ENCODE data around the gene IL31.
A peak's percentile ranks its signal among the peaks of the same experiment; 100 is the strongest.
"Not testable (repeated sequence)": the region's sequence is repeated elsewhere in the genome, so short reads cannot be mapped to it uniquely, and the experiment has no call there.

IL31 gene

DNA sequence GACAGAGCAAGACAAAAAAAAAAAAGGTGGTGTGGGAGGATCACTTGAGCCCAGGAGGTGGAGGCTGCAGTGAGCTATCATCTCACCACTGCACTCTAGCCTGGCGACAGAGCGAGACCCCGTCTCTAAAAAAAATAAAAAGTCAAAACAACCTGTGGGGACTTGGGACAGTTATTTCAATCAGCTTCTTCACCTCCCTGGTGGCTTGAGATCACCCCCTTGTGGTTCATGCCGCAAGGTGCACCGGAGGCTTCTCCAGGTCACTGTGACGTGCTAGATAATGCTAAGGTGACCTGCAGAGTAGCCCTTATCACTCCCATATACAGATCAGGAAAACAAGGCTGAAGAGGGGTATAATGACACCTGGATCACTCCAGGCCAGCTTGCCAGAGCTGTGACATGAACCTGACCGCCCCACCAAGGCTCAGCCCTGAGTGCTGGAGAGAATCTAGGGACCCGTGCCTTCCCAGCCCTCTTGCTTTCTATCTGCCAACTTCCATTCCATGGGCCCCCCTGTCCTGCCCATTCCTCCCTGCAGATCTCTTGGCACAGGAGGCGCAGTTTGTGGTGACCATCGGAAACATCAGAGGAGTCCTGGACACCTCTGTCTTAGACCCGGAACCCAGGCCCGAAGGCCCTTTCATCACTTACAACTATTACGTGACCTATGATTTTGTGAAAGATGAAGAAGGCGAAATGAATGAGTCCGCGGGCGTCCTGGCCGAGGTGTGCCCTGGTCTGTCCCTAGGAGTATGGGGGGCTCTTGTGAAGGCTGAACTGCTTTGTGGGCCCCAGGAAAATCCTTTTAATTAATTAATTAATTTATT, 17.0 kb upstream of the IL31 start:
- peak; percentile 63 for DNase-seq (ENCODE audit: low read depth)

DNA sequence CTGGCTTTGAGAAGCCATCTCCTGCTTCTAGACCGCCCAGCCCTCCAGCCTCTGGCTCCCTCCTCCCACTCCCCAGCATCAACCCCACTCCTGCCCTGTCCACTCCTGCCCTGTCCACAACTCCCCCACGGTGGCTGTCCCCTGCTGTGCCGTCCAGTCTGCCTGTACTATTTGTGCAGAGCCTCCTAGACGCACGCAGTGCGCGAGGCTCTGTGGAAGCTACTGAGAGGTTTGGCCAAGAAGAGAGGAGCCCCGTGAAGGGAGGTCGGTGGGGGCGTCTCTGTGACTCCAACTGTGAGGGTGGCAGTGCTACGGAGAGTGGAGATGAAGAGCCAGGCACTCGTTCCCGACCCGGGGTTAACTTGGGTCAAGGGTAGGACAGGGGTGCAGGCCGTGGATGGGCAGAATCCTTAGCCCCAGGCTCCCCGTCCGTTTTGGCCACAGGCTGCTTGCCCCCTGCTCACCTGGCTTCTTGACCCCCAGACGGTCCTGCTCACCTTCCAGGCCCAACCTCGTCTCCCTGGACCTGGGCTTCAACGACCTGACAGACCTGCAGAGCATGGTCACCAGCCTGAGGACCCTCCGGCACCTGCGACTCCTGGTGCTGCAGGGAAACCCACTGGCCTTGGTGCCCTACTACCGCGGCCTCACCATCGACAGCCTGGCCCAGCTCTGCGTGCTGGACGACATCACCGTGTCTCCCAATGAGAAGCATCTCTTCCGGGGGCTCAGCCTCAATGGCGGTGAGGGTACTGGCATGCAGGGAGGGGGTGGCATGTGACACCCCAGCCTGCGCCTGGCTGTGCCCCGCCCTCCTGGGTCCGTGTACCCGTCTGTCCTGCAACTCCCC, 15.8 kb upstream of the IL31 start:
- DNase-seq (ENCODE audit: low read depth): no peak

DNA sequence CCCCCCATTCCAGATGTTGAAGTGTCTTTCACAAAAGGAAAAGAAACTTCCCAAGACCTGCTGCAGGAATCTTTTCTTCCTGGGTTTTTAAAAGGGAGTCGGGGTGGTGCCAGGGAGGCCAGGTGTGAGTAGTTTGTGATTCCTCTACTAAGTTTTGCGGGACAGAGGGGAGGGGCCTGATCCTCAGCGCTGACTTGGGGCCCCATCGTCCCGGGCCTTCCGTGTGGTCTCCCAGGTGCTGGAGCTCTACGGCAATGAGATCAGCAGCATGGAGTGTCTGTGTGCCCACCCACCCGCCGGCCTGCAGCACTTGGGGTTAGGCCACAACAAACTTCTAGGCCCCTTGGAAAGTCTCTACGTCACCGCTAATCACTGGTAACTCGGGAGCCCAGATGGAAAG, 13.4 kb upstream of the IL31 start:
- no peak for DNase-seq (ENCODE audit: low read depth)

DNA sequence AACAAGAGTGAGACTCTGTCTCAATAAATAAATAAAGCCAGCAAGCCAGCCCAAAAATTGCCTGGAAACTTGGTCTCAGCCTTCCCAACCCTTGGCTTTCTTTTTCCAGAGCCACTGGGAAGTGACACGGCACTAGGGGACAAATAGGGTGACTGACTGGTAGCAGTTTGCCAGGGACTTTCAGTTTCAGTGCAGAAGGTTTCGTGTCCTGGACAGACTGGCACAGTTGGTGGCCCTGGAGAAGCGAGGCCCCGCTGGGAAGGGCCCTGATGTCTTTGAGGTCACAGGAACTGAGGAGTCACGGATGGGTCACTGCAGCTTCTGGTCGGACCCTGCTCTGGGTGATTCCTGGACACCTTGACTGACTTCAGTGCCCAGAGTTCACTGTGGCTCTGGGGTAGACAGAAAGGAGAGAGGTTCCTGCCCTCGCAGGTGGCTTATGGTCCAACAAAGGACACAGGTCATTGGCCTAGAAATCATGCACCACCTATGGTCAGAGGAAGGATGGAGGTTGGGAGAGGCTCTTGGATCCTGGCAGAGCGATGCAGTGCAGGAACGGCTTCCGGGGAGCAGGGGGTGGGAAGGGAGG, 11.6 kb upstream of the IL31 start:
- no peak for DNase-seq (ENCODE audit: low read depth)

DNA sequence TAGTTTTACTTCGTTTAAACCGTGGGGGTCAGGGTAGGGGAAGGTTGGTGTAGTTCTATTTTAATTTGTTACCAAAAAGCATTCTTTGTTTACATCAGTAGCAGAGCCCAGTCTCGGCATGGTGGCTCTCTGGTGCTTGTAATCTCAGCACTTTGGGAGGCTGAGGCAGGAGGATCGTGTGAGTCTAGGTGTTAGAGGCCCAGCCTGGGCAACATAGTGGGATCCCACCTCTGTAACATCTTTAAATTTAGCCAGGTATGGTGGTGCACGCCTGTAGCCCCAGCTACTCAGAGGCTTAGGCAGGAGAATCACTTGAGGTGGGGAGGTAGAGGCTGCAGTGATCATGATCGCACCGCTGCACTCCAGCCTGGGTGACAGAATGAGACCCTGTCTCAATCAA, 11.1 kb upstream of the IL31 start:
- DNase-seq (ENCODE audit: low read depth): no peak

DNA sequence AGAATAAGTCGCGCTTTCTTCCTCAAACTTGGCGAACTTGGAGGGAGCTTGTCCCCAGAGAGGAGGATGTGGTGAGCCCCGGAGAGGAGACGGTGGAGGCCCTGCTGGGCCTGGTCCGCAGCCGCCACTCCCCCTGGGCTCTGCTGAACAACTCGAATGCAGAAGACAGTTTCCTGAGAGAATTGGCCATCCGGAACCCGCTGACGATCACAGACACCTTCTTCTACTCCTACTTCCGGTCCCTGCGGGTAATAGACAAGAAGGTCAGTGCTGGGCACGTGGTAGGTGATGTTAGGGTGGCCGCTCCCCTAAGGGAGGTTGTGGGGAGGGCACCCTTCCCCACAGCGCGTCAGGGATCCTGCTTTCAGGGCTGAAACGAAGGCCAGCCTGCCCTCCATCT, 10.5 kb upstream of the IL31 start:
- DNase-seq (ENCODE audit: low read depth): no peak

DNA sequence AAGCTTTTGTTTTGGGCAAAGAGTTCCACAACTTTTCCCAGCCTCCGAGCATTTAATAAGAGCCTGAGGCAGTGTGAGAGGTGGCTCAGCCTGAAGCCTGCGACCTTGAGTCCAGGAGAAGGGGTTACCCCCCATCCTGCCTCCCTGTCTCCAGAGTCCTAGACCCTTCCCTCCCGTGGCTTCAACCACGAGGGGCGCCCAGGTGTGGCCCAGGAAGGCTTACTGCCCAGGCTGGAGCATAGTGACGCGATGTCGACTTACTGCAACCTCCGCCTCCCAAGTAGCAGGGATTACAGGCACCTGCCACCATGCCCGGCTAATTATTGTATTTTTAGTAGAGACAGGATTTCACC, 9.5 kb upstream of the IL31 start:
- DNase-seq (ENCODE audit: low read depth): no peak

DNA sequence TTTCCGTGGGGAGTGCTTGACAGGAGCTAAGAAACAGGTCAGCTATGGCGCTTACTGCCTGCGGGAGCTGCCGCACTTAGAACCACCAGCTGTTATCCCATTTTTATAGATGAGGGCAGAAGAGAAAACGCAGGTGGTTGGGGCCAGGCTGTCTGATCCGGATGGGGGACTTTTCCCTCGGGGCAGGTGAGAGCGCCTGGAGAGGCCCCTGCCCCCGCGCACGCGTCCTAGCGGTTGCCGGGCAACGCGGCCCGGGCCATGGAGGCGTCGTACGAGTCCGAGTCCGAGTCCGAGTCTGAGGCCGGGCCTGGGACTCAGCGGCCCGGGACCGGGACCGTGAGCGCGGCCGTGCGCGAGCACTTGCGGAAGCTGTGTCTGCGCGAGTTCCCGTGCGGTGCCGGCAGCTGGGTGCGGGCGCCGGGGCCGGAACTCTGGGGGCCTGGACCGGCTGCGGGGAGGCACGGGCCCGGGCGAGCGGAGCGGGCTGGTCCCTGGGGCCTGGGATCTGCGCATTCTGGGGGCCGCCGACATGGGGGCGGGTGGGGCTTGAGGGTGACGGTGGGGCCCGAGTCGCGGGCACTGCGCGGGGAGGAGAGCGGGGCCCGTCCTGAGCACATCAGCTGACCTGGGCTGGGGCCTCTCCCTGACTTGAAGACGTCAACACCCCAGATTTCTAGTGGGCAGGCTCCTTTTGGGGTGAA, 9.0 kb upstream of the IL31 start, which contains the start of gene LRRC43:
LRRC43 (plus strand) TSS at position 237 of the 701 bp plus-strand sequence; CDS start at position 259, 22 bp downstream.
- DNase-seq (ENCODE audit: low read depth): no peak

DNA sequence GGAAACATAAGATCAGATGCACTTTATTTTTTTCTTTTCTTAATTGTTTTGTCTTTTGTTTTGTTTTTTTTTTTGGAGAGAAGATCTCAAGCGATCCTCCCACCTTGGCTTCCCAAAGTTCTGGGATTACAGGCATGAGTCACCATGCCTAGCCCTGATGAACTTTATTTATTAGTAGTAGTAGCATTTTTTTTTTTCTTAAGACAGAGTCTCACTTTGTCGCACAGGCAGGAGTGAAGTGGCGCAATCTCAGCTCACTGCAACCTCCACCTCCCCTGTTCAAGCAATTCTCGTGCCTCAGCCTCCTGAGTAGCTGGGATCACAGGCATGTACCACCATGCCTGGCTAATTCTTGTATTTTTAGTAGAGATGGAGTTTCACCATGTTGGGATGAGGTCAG, 2.5 kb upstream of the IL31 start:
- DNase-seq (ENCODE audit: low read depth): not testable (repeated sequence)

DNA sequence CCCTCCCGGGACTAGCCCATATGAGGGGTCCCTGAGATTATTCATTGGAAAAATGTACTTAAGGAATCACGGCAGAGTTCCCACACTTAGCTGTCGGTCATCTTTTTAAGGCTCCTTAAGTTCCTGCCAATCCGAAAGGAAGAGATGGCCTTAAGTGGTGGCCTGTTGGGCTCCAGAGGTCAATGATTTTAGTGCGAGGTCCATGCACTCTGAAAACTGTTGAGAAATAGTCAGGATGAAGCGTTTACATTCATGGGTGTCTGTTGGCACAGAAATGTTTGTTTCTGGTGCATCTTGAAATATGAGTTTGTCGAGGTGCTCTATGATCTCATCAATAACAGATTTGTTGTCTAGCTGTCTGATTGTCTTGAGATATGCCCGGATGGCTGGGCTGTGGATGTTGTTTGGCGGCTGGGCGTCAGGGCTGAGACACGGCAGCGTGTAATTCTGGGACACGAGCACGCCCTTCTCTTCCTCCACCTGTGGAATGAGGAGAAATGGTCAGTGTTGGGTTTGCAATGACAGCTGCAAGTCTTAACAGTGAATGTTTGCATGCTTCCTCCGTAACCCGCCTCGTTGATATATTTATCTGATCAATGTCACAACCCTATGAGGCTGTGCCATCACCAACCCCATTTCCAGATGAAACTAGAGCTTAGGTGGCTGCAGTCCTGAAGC, 1.6 kb downstream of the IL31 start:
- DNase-seq (ENCODE audit: low read depth): no peak

DNA sequence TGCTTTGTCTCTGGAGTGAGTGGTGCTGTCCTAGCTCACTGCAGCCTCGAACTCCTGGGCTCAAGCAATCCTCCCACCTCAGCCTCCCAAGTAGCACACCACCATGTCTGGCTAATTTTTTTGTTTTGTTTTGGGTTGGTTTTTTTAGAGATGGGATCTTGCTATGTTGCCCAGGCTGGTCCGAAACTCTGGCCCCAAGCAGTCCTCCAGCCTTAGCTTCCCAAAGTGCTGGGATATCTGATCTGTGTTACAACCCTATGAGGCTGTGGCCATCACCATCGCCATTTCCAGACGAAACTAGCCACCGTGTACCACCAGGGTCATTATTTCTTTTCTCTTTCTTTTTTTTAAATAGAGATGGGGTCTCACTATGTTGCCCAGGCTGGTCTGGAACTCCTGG, 2.6 kb downstream of the IL31 start:
- DNase-seq (ENCODE audit: low read depth): no peak

DNA sequence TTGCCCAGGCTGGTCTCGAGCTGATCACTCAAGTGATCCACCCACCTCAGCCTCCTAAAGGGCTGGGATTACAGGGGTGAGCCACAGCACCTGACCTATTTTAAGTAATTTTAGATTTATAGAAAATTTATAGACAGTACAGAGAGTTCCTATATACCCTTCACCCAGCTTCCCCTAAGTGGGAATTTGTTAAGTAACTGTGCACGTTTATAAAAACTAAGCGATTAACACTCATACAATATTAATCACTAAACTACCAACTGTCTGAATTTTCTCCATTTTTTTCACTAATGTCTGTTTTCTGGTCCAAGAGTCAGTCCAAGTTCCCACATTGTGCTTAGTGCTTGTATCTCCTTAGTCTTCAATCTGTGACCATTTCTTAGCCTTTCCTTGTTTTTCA, 5.5 kb downstream of the IL31 start:
- DNase-seq (ENCODE audit: low read depth): no peak

DNA sequence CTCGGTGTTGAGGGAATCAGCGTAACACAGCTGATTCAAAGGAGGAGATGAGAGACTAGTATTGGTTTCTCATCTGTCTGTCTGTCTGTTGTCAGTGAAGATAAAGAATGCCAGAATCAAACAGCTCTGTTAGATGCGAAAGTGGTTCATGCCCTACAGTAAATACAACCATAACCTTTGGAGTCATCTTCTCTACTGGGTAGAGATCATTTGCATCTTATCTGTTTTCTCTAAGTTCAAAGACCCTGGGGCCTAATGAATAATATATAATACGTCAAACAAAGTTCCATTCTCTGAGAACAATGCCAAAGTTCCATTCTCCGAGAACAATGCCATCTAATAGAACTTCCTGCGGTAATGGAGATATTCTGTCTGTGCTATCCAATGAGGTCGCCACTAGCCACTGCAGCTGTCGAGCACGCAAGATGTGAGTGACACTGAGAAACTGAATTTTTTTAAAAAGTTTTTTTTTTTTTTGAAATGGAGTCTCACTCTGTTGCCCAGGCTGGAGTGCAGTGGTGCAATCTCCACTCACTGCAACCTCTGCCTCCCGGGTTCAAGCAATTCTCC, 6.6 kb downstream of the IL31 start:
- no peak for DNase-seq (ENCODE audit: low read depth)

DNA sequence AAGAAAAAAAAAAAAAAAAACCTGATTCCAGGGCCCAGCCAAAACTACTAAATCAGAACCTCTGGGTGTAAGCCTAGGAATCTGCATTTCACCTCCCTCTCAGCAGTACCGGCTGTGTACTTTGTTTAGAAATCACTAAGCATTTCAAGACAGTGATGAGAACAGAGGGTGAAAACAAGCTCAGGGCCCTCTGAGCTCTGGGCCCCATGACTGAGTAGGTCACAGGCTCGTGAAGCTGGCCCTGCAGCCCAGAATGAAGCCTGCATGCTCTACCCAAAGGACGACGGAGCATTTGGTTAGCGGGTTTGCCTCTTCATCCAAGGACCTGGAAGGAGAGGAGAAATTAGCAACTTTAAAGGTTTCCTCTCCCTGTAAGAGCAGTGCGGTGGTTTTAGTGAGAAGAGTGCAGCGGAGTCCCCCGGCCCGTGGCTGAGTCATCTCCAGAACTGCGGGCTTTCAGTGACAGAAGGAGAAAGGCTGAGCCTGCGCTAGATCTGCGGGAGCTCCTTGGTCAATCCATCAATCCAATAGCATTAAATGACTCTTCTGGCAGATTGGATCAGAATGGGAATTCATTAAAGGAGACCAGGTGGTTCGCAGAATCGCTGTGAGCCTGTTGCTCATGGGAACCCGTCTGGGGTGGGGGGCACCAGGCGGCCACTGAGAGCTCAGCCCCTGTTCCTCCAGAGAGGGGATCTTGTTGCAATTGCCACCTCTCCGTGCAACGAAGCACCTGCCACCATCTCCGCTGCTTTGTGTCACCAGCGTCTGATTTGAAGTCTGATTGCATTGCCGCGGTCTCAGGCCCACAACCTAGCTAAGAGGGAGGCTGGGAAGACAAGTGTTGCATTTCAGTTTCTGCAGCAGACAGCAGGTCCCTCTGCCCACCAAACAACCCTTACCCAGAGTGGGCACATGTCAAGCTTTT, 7.3 kb downstream of the IL31 start:
- peak; percentile 58 for DNase-seq (ENCODE audit: low read depth)

DNA sequence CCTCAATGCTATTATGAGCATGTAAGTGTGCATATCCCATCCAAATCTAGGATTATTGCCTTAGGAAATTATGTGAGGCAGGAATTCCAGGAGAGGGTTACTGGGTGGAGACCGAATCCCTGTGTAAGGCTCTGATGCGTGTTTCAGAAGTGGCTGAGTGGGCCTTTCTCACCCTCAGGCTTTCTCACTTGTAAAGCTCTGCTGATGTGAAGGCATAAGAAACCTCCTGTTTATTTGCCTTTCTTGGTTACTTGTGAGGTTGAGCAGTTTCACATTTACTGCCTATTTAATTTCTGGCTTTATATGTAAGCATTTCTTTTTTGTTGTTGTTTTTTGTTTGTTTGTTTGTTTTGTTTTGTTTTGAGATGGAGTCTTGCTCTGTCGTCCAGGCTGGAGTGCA, 11.0 kb downstream of the IL31 start:
- DNase-seq (ENCODE audit: low read depth): no peak

DNA sequence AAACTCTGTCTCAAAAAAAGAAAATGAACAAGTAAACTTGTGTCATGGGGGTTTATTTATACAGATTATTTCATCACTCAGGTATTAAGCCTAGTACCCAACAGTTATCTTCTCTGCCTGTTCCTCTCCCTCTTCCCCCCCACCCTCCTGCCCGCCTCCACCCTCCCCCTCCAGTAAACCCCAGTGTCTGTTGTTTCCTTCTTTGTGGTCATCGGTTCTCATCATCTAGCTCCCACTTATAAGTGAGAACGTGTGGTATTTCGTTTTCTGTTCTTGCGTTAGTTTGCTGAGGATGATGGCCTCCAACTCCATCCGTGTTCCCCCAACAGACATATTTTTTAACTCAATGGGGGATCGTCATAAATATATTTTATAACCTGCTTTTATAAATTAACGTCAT, 12.3 kb downstream of the IL31 start:
- DNase-seq (ENCODE audit: low read depth): no peak

DNA sequence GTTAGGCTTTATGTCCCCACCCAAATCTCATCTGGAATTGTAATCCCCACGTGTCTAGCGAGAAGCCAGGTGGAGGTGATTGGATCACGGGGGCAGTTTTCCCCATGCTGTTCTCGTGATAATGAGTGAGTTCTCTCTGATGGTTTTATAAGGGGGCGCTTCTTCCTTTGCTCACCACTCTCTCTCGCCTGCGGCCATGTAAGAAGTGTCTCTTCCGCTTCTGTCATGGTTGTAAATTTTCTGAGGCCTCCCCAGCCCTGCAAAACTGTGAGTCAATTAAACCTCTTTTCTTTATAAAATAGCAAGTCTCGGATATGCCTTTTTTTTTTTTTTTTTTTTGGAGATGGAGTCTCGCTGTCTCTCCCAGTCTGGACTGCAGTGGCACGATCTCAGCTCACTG, 13.3 kb downstream of the IL31 start:
- no peak for DNase-seq (ENCODE audit: low read depth)

DNA sequence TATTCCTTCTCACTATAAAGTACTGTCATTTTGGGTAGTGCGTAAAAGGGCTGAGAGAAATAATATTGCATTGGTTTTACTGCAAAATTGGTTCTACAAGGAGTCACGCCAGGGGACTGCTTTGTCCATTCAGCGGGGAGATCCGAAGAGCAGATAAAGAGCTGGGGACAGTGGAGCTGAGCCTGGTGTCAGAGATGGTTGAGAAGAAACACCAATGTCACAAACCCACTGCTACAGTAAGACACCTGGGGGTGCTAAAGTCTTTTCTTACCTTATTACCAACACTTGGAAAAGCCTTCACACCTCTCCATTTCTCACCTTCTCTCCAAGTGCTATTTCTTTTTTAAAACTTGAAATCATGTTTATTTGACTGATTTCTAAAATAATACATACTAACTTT, 14.1 kb downstream of the IL31 start:
- DNase-seq (ENCODE audit: low read depth): no peak

DNA sequence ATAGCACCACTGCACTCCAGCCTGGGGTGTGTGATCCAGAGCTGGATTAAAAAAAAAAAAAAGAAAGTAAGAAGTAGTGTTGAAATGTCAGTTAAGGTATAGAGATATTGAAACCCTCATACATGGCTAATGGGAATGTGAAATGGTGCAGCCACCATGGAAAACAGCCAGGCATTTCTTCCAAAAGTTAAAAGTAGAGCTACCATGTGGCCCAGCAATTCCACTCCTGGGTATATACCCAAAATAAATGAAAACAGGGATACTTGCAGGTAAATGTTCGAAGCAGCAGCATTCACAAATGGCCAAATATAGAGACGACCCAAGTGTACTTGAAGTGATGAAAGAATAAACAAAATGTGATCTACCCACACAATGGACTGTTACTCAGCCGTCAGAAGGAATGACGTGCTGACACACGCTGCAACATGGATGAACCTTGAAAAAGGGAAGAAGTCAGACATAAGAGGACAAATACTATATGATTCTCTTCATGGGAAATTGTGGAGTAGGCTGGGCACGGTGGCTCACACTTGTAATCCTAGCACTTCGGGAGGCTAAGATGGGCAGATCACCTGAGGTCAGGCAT, 15.2 kb downstream of the IL31 start:
- DNase-seq (ENCODE audit: low read depth): no peak

DNA sequence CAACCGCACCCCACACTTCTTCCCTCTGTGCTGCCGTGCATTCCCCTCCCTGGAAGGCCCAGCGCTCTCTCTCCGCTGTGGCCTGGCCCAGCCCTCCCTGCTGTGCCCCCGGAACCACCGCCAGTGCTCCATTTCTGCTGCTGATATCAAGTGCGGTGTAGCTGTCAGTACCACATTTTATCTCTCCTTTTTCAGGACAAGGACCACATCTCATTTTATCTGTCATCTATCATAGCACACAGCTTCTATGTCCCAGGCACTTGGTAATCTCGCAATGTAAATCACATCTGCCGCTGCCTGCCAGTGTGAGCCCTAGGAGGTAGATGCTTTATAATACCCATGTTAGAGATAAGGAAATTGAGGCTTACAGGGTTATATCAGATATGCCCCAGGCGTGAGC, 18.3 kb downstream of the IL31 start:
- no peak for DNase-seq (ENCODE audit: low read depth)

Data from activated T-cell treated with anti-CD3 and anti-CD28 coated beads for 48 hours (primary cell).